ENCODE data around the gene CISD1. TPM values are rescaled to one million over a fixed set of nuclear protein-coding genes. Genes with fewer than 3 reads are reported as not detected.
"Not testable (repeated sequence)": the region's sequence is repeated elsewhere in the genome, so short reads cannot be mapped to it uniquely, and the experiment has no call there.

Gene CISD1
- 22.6 to 37.7 TPM (median 25.5 TPM) in 3 replicates for total RNA-seq
- long read RNA-seq, transcript CISD1-201 (3 exons, 2,479 nt) = major isoform, 29 of 29 reads
- long read RNA-seq, partial matches to known transcripts = 0 of 29 reads
- long read RNA-seq, other reads (novel, unspliced or antisense) = 0 of 29 reads

GRCh38 chr10:58268946-58269781 lies at the start of gene CISD1:
TSS of gene CISD1 (plus strand) at chr10:58269162. CDS start at chr10:58269274, 112 bp downstream.
- TF ChIP-seq, protein P1, sequence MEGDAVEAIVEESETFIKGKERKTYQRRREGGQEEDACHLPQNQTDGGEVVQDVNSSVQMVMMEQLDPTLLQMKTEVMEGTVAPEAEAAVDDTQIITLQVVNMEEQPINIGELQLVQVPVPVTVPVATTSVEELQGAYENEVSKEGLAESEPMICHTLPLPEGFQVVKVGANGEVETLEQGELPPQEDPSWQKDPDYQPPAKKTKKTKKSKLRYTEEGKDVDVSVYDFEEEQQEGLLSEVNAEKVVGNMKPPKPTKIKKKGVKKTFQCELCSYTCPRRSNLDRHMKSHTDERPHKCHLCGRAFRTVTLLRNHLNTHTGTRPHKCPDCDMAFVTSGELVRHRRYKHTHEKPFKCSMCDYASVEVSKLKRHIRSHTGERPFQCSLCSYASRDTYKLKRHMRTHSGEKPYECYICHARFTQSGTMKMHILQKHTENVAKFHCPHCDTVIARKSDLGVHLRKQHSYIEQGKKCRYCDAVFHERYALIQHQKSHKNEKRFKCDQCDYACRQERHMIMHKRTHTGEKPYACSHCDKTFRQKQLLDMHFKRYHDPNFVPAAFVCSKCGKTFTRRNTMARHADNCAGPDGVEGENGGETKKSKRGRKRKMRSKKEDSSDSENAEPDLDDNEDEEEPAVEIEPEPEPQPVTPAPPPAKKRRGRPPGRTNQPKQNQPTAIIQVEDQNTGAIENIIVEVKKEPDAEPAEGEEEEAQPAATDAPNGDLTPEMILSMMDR (IDR thresholded peaks at IDR 0.05) = no peak
- H3K4me1 Mint-ChIP-seq (ENCODE audit: low read depth) = peaks cover 46% of the 10 kb centered on the region

GRCh38 chr10:58219875-58220274 lies 49.1 kb upstream of the CISD1 start:
- TF ChIP-seq, protein P1 (IDR thresholded peaks at IDR 0.05) = no peak
- Mint-ChIP-seq H3K27ac (ENCODE audit: unreplicated experiment) (no peak overlapping the region), H3K27me3 (ENCODE audit: low read depth) (no peaks in the 10 kb centered on the region), H3K4me1 (ENCODE audit: low read depth) (peaks cover 7% of the 10 kb centered on the region), H3K9me3 (ENCODE audit: low read depth) (no peaks in the 10 kb centered on the region), H3K36me3 (ENCODE audit: low read depth) (peaks cover 2% of the 10 kb centered on the region), H3K4me3 (ENCODE audit: unreplicated experiment) (no peak overlapping the region)
- no peak for DNase-seq (ENCODE audit: low spot score)

More at GRCh38 chr10:58268946-58269781, at the start of gene CISD1:
- Mint-ChIP-seq H3K9me3 (ENCODE audit: low read depth) (no peaks in the 10 kb centered on the region), H3K27me3 (ENCODE audit: low read depth) (no peaks in the 10 kb centered on the region), H3K27ac (ENCODE audit: unreplicated experiment) (peak within 1 kb of the TSS; percentile 98), H3K36me3 (ENCODE audit: low read depth) (no peaks in the 10 kb centered on the region), H3K4me3 (ENCODE audit: unreplicated experiment) (peak within 1 kb of the TSS; percentile 89)
- peak; percentile 99 for DNase-seq (ENCODE audit: low spot score)

DNA sequence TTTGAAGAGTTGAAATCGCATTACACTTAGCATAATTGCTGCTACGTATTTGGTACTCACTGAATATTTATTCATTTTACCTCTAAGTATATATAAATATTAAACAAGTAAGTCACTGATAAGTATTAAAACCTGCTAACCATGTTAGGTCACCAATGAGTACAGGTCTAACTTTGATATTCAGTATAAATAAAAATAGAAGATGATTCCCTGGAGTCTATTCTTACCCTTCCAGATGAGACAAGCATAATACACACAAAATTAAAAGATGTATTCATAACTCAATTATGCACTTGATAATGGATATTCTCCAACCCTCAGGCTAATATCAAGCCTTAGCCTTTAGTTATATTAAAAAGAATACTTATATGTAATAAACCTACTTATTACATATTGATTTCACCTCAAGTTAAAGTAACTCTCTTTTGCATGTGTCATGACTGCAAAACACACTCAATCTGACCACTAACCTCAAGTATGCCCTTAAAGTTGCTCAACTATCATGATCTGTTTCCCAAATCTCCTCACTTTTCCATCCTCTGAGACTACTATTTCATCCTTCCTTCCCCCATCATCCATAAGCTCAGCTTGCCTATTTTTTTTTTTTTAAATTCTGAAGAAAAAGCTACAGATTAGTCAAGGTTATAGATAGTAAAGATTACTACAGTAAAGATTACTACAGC lies 48.1 kb upstream of the CISD1 start:
- Mint-ChIP-seq H3K4me1 (ENCODE audit: low read depth) (peaks cover 7% of the 10 kb centered on the region), H3K27me3 (ENCODE audit: low read depth) (no peaks in the 10 kb centered on the region), H3K4me3 (ENCODE audit: unreplicated experiment) (no peak overlapping the region), H3K27ac (ENCODE audit: unreplicated experiment) (no peak overlapping the region), H3K9me3 (ENCODE audit: low read depth) (no peaks in the 10 kb centered on the region), H3K36me3 (ENCODE audit: low read depth) (peaks cover under 1% of the 10 kb centered on the region)
- TF ChIP-seq, protein P1 (IDR thresholded peaks at IDR 0.05) = no peak
- no peak for DNase-seq (ENCODE audit: low spot score)

- no peaks in the 10 kb centered on the region for H3K4me1 Mint-ChIP-seq (ENCODE audit: low read depth)
- H3K27ac Mint-ChIP-seq (ENCODE audit: unreplicated experiment) = no peak overlapping the region
Measured at GRCh38 chr10:58225654-58226053, 43.3 kb upstream of the CISD1 start.

GRCh38 chr10:58229856-58230255 lies 39.1 kb upstream of the CISD1 start:
- peaks cover 27% of the 10 kb centered on the region for H3K36me3 Mint-ChIP-seq (ENCODE audit: low read depth)
- not testable (repeated sequence) for H3K4me1 Mint-ChIP-seq (ENCODE audit: low read depth); H3K4me3 Mint-ChIP-seq (ENCODE audit: unreplicated experiment)

More at GRCh38 chr10:58225654-58226053, 43.3 kb upstream of the CISD1 start:
- DNase-seq (ENCODE audit: low spot score) = no peak
- no peak overlapping the region for H3K4me3 Mint-ChIP-seq (ENCODE audit: unreplicated experiment)
- H3K36me3 Mint-ChIP-seq (ENCODE audit: low read depth) = peaks cover 4% of the 10 kb centered on the region
- TF ChIP-seq, protein P1 (IDR thresholded peaks at IDR 0.05) = no peak
- H3K9me3 Mint-ChIP-seq (ENCODE audit: low read depth) = no peaks in the 10 kb centered on the region
- H3K27me3 Mint-ChIP-seq (ENCODE audit: low read depth) = no peaks in the 10 kb centered on the region

More at GRCh38 chr10:58229856-58230255, 39.1 kb upstream of the CISD1 start:
- not testable (repeated sequence) for H3K27ac Mint-ChIP-seq (ENCODE audit: unreplicated experiment); H3K27me3 Mint-ChIP-seq (ENCODE audit: low read depth); DNase-seq (ENCODE audit: low spot score)
- peaks cover 12% of the 10 kb centered on the region for H3K9me3 Mint-ChIP-seq (ENCODE audit: low read depth)

Measured in chondrocyte (in vitro differentiated cells).